ENCODE data around the gene TRIM34. TPM values are rescaled to one million over a fixed set of nuclear protein-coding genes. Genes with fewer than 3 reads are reported as not detected.
"Not testable (repeated sequence)": the region's sequence is repeated elsewhere in the genome, so short reads cannot be mapped to it uniquely, and the experiment has no call there.

The TRIM34 gene, protein sequence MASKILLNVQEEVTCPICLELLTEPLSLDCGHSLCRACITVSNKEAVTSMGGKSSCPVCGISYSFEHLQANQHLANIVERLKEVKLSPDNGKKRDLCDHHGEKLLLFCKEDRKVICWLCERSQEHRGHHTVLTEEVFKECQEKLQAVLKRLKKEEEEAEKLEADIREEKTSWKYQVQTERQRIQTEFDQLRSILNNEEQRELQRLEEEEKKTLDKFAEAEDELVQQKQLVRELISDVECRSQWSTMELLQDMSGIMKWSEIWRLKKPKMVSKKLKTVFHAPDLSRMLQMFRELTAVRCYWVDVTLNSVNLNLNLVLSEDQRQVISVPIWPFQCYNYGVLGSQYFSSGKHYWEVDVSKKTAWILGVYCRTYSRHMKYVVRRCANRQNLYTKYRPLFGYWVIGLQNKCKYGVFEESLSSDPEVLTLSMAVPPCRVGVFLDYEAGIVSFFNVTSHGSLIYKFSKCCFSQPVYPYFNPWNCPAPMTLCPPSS
- not detected for polyA plus RNA-seq (2012; ENCODE audit: insufficient read depth, insufficient read length, low read depth)

DNA sequence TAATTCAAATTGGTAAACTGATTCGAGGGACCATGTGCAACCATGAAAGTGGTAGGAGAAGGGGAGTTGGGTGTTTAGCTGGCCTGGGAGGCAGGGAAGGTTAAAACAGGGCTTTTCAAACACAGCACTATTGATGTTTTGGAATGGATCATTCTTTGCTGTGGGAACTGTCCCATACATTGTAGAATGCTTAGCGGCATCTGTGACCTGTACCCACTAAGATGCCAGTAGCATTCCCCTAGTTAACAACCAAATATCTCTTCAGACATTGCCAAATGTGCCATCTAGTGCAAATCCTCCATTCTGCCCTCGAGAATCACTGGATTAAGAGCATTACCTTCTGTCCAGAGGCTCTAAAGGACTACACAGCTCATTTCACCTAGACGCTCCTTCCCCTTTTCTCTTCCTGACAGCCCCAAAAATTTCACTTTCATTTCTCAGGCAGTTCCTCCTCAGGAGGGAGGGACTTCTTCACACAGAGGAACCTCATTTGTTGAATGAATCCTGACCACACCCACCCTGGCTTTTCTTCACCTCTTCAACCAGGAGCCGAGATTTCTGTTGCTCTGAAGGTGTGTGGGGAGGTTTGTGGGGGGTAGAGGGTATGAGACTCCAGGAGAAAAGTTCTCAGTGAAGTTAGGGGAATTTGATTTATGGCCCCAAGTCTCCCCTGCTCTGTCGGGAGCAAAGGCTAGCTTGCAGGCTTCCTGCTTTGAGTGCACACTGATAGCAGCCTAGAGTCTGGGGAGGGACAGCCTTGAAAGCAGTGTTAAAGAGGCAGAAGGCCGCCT, at the start of gene TRIM34:
TSS of gene TRIM34 (plus strand) at position 513 of the 791 bp plus-strand sequence. CDS start 7,331 bp downstream, outside the sequence.
- H3K36me3 ChIP-seq, result no peaks in the 10 kb centered on the region
- H3K9me3 ChIP-seq, result no peaks in the 10 kb centered on the region
- TF ChIP-seq, protein P1, sequence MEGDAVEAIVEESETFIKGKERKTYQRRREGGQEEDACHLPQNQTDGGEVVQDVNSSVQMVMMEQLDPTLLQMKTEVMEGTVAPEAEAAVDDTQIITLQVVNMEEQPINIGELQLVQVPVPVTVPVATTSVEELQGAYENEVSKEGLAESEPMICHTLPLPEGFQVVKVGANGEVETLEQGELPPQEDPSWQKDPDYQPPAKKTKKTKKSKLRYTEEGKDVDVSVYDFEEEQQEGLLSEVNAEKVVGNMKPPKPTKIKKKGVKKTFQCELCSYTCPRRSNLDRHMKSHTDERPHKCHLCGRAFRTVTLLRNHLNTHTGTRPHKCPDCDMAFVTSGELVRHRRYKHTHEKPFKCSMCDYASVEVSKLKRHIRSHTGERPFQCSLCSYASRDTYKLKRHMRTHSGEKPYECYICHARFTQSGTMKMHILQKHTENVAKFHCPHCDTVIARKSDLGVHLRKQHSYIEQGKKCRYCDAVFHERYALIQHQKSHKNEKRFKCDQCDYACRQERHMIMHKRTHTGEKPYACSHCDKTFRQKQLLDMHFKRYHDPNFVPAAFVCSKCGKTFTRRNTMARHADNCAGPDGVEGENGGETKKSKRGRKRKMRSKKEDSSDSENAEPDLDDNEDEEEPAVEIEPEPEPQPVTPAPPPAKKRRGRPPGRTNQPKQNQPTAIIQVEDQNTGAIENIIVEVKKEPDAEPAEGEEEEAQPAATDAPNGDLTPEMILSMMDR (IDR thresholded peaks at IDR 0.05; ENCODE audit: low read depth, low read length), result no peak
- H3K4me1 ChIP-seq, result no peaks in the 10 kb centered on the region
- DNase-seq, result no peak
- H3K27me3 ChIP-seq, result no peaks in the 10 kb centered on the region
- 0 out of 2 replicates have a peak within 1 kb of the TSS, but pooled peaks have one; percentile 24 for H3K4me3 ChIP-seq (ENCODE audit: low read depth, low read length)

DNA sequence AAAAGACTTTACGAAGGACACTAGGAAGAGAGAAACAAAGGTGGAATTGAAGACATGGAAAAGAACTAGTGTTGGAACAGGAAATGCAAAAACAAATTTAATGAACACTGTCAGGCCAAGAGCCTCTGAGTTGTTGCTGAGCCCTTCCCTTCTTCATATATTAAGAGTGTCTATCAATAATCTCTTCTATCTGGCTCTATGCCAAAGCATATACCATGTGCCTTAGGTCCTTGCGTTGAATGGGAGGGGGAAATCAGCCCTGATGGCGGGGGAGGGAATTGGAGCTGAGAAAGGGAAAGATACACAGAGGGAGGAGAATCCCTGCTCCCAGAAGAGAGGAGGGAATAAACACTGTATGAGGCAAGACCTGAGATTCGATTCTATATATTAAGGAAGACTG, 49.6 kb upstream of the TRIM34 start:
- Histone ChIP-seq H3K27me3 (no peaks in the 10 kb centered on the region), H3K9me3 (no peaks in the 10 kb centered on the region), H3K4me1 (no peaks in the 10 kb centered on the region), H3K4me3 (ENCODE audit: low read depth, low read length) (no peak overlapping the region), H3K36me3 (no peaks in the 10 kb centered on the region)
- TF ChIP-seq, protein P1 (IDR thresholded peaks at IDR 0.05; ENCODE audit: low read depth, low read length), result no peak
- DNase-seq, result no peak

DNA sequence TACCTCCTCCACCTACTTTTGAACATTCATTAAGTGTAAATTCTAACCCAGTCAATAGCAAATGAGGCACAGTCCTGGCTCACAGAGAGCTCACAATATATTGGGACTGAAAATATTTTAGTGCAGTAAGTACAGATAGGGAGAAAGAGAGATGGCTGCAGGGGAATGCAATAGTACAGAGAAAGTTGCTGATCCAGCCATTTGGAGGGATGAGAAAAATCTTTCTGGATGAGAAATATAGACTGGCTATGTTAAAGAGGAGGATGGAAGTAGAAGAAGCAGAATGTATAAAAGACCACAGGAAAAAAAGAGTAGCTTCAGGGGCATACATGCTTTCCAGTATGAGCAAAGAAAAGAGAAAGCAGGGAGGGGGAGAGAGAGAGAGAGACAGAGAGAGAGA, 47.7 kb upstream of the TRIM34 start:
- TF ChIP-seq, protein P1 (IDR thresholded peaks at IDR 0.05; ENCODE audit: low read depth, low read length), result no peak
- Histone ChIP-seq H3K4me1 (no peaks in the 10 kb centered on the region), H3K27me3 (no peaks in the 10 kb centered on the region), H3K4me3 (ENCODE audit: low read depth, low read length) (no peak overlapping the region), H3K9me3 (no peaks in the 10 kb centered on the region), H3K36me3 (no peaks in the 10 kb centered on the region)
- DNase-seq, result no peak

DNA sequence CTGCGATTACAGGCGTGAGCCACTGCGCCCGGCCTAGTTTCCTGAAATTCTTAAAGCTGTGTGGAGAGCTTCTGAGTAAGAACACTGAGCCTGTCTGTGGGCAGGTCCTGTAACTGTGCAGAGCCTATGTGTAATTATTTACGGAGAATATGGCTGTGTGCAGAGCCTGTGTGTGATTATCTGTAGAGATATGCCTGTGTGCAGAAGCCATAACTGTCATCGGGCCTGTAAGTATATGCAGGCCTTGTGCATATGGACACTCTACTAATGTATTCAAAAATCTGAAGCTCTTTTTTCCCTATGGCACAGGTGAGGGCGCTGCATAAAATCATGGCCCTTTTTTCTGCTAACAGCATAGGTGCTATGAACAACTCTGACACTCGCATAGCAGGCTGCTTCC, 44.2 kb upstream of the TRIM34 start, which contains the start of gene OR52B6:
TSS of gene OR52B6 (plus strand) at position 301 of the 400 bp plus-strand sequence. CDS start at position 301, 0 bp downstream.
- Histone ChIP-seq H3K27me3 (no peaks in the 10 kb centered on the region), H3K4me1 (no peaks in the 10 kb centered on the region), H3K9me3 (no peaks in the 10 kb centered on the region), H3K4me3 (ENCODE audit: low read depth, low read length) (no peak within 1 kb of the TSS), H3K36me3 (no peaks in the 10 kb centered on the region)
- DNase-seq, result no peak
- TF ChIP-seq, protein P1 (IDR thresholded peaks at IDR 0.05; ENCODE audit: low read depth, low read length), result no peak

DNA sequence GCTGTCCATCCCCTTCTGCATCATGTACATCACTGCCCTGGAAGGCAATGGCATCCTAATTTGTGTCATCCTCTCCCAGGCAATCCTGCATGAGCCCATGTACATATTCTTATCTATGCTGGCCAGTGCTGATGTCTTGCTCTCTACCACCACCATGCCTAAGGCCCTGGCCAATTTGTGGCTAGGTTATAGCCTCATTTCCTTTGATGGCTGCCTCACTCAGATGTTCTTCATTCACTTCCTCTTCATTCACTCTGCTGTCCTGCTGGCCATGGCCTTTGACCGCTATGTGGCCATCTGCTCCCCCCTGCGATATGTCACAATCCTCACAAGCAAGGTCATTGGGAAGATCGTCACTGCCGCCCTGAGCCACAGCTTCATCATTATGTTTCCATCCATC, 43.8 kb upstream of the TRIM34 start:
- DNase-seq, result no peak
- TF ChIP-seq, protein P1 (IDR thresholded peaks at IDR 0.05; ENCODE audit: low read depth, low read length), result no peak
- no peak overlapping the region for H3K4me3 ChIP-seq (ENCODE audit: low read depth, low read length)
- no peaks in the 10 kb centered on the region for H3K27me3 ChIP-seq
- no peaks in the 10 kb centered on the region for H3K36me3 ChIP-seq
- no peaks in the 10 kb centered on the region for H3K9me3 ChIP-seq
- H3K4me1 ChIP-seq, result no peaks in the 10 kb centered on the region

DNA sequence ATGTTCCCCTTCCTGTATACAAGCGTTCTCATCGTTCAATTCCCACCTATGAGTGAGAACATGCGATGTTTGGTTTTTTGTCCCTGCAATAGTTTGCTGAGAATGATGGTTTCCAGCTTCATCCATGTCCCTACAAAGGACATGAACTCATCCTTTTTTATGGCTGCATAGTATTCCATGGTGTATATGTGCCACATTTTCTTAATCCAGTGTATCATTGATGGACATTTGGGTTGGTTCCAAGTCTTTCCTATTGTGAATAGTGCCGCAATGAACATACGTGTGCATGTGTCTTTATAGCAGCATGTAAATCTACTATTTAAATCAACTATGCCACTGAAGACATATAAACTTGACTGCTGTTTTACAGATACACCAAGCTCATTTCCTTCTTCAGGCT, 40.3 kb upstream of the TRIM34 start:
- not testable (repeated sequence) for DNase-seq; H3K36me3 ChIP-seq; H3K4me1 ChIP-seq; H3K9me3 ChIP-seq; H3K27me3 ChIP-seq; H3K4me3 ChIP-seq (ENCODE audit: low read depth, low read length)

DNA sequence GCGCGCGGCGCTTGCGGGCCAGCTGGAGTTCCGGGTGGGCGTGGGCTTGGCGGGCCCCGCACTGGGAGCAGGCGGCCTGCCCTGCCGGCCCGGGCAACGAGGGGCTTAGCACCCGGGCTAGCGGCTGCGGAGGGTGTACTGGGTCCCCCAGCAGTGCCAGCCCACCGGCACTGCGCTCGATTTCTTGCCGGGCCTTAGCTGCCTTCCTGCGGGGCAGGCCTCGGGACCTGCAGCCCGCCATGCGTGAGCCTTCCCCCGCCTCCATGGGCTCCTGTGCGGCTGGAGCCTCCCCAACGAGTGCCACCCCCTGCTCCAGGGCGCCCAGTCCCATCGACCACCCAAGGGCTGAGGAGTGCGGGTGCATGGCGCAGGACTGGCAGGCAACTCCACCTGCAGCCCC, 34.9 kb upstream of the TRIM34 start:
- not testable (repeated sequence) for DNase-seq; H3K9me3 ChIP-seq; H3K4me3 ChIP-seq (ENCODE audit: low read depth, low read length); H3K36me3 ChIP-seq; H3K27me3 ChIP-seq; H3K4me1 ChIP-seq

All from BE2C (cell line).